ENCODE results near the gene DUS1L.
"Not testable (repeated sequence)": the region's sequence is repeated elsewhere in the genome, so short reads cannot be mapped to it uniquely, and the experiment has no call there.

The DUS1L gene

DNA sequence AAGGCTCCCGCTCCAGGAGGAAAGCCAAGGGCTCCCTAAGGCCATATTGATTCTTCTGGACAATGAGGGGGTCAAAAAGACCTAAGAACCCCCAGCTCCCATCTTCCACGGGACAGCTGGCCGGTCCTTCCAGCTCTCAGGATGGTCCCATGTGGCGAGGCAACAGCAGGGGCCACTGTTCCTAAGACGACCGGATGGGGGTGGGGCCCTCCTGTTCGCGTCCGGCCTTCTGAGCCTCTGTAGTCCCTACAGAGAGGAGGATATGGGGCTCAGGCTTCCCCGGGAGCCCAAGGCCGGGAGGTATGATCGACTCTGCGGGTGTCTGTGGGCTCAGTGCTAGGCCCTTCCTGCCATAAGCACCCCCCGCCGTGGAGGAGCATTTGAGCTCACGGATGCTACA lies 22.1 kb downstream of the DUS1L start:
- no peak for DNase-seq (ENCODE audit: low read depth)
- TF ChIP-seq CTCF (conservative IDR thresholded peaks at IDR 0.05; ENCODE audit: low read depth, low read length) = no peak
- no peak overlapping the region for H3K4me3 ChIP-seq (ENCODE audit: low read depth, low read length)

DNA sequence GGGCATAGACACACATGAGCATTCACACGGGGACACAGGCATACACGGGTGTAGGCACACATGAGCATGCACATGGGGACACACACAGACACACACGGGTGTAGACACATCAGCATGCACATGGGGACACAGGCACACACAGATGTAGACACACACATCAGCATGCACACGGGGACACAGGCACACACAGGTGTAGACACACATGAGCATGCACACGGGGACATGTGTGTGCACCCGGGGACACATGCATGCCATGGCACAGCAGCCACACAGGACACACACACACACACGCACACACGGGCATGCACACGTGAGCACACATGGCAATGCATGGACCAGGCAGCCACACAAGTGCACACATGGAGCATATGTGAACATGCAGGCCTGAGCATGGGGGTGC lies 23.0 kb downstream of the DUS1L start:
- TF ChIP-seq CTCF (conservative IDR thresholded peaks at IDR 0.05; ENCODE audit: low read depth, low read length) = no peak
- DNase-seq (ENCODE audit: low read depth) = no peak
- no peak overlapping the region for H3K4me3 ChIP-seq (ENCODE audit: low read depth, low read length)

DNA sequence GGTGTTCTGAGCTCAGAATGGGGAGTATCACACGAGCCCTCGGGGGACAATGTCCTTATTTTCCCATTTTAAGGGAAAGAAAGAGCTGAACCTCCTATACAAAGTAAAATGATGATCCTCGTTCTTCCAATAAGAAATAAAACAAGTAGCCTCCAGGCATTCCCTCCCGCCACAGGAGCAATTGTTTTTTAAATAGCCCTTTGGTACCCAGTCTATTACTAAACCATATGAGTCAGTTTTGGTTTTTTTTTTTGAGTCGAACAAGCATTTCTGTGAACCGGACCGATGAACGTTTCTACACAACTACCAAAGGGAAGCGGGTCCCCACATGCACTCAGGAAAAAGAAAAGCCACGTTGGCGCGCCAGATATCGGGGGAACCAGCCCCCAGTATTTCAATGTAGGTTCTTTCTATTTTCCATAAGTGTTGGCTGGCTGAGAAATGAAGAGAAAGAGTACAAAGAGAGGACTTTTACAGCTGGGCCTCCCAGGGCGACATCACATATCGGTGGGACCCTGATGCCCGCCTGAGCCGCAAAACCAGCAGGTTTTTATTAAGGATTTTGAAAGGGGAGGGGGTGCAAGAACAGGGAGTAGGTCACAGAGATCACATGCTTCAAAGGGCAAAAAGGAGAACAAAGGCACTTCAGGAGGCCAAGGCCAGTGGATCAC lies 24.3 kb downstream of the DUS1L start:
- DNase-seq (ENCODE audit: low read depth) = peak; percentile 32
- TF ChIP-seq CTCF (conservative IDR thresholded peaks at IDR 0.05; ENCODE audit: low read depth, low read length) = no peak
- H3K4me3 ChIP-seq (ENCODE audit: low read depth, low read length) = no peak overlapping the region

- TF ChIP-seq CTCF (conservative IDR thresholded peaks at IDR 0.05; ENCODE audit: low read depth, low read length) = no peak
- no peak overlapping the region for H3K4me3 ChIP-seq (ENCODE audit: low read depth, low read length)
- DNase-seq (ENCODE audit: low read depth) = no peak
Measured at GRCh38 chr17:82039695-82040299, 25.8 kb downstream of the DUS1L start.

GRCh38 chr17:82038796-82039409 lies 26.7 kb downstream of the DUS1L start:
- H3K4me3 ChIP-seq (ENCODE audit: low read depth, low read length); DNase-seq (ENCODE audit: low read depth): not testable (repeated sequence)

DNA sequence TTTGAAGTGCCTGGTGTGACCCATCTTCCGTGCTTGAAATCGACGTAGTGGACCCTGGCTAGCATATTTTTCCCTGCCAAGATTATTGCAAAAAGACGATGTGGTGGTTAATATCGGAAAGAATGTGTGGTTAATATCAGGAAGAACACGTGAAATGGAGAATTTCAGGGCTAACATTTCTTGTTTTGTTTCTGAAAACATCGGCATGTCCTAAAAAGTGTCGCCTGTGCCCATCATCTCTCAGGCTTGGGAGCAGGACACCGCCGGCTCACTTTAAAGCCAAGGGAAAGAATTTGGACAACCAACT lies 27.8 kb downstream of the DUS1L start:
- no peak for DNase-seq (ENCODE audit: low read depth)
- peak overlapping the region; percentile 37 for H3K4me3 ChIP-seq (ENCODE audit: low read depth, low read length)
- no peak for TF ChIP-seq CTCF (conservative IDR thresholded peaks at IDR 0.05; ENCODE audit: low read depth, low read length)

DNA sequence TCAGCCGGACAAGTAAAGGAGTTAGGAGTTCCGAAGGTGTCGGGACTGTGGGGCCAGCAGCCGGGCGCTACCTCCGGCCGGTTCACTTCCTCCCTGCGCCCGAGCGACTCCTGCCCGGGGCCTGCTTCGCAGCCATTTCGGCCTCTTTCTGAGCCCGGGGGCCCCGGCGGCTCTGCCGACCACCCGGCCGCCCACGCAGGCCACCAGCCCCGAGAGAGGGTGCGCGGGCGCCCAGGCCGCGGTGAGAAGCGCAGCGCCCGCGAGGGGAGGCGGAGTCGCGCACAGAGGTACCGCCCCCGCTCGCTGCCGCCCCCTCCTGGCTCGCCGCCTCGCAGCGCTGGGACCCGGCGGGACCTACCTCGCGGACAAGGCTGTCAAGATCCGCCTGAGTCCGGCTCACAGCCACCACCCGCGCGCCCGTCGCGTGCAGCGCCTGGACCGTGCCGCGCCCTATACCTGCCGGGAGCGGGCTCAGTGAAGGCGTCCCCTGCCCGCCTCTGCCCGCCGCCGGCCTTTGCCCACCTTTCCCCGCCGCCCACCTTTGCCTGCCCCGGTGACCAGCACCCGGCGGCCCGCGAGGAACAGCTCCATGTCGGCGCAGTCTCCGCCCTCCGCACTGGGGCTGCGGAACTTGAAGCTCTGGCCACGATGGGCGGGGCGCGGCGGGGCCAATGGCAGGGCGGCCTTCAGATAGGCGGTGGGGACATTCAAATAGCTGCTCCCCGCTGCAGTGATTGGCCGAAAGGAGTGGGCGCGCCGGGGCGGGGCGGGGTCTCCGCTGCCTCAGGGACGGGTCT lies 28.3 kb downstream of the DUS1L start, which contains the start of gene DCXR:
DCXR (minus strand) TSS at position 606 of the 797 bp plus-strand sequence; CDS start at position 591, 15 bp downstream.
- peak within 1 kb of the TSS; percentile 68 for H3K4me3 ChIP-seq (ENCODE audit: low read depth, low read length)

More for the DNA sequence above, 28.3 kb downstream of the DUS1L start, which contains the start of gene DCXR:
- DNase-seq (ENCODE audit: low read depth) = peak; percentile 97
- TF ChIP-seq CTCF (conservative IDR thresholded peaks at IDR 0.05; ENCODE audit: low read depth, low read length) = peak; percentile 53

All from choroid plexus epithelial cell (primary cell).